NCI-H1105 (cell line): Measurements from ENCODE around the gene EPB41L3.

ENCODE experiments used
- DNase-seq: peaks from one replicate; lab custom pipeline; 2025; lab: John Stamatoyannopoulos, UW

EPB41L3 gene

DNA sequence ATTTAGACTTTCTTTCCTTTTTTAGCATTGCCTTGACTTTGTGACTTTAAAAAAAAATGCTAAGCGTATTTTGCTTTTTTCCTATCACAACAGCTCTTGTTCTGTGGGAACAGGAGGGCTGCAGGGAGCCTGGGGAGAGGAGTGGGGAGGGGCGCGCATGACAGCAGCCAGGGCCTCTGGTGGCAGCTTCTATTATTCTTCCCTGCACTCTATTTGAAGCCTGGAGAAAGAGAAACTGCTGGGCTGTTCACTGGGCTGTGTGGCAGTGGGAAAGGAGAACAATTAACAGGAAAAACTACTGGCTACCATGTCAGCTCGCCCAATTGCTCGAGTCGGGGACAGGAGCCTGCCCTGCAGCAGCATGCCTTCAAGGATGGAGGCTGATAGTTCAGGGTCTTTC lies 129.3 kb downstream of the EPB41L3 start:
- no peak for DNase-seq

DNA sequence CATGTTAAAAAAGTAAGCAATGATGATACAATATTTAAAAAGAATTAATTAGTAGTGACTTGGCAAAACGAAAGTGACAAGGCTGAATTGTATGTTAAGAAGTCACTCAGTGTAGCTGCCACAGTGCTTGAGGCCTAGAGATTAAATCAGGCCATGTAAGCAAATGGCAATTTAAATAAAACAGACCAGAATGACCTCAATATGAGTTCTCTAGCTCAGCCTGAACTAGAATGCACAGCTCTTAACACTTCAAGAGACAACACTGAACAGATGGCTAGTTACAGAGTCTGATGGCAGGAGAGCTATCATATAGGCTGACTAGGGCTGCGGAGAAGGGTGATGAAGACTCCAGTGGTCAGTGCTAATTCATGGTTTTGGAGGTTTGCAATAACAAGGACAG lies 130.3 kb downstream of the EPB41L3 start:
- no peak for DNase-seq

- no peak for DNase-seq
Measured at GRCh38 chr18:5410582-5410981, 133.2 kb downstream of the EPB41L3 start.

DNA sequence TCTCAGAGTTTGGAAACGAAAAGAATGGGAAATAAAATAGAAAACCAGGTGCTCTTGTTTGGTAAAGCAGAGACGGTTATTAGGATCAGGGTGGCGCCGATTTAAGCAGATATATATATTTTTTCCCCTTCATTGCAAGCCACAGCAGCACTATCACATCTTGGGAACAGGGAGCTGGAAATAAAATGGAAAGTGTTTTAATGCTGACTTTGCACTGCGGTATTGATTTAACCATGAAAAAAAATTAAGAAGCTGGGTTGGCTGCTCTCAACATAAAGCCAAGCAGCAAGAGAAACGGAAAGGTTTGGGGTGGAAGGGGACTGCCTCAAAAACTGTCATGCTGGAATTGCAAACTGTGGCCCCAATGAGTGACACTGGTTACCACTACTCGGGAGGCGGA lies 145.5 kb downstream of the EPB41L3 start:
- no peak for DNase-seq

GRCh38 chr18:5397102-5397501 lies 146.7 kb downstream of the EPB41L3 start:
- no peak for DNase-seq

GRCh38 chr18:5395860-5396448 lies 147.8 kb downstream of the EPB41L3 start:
- no peak for DNase-seq

DNA sequence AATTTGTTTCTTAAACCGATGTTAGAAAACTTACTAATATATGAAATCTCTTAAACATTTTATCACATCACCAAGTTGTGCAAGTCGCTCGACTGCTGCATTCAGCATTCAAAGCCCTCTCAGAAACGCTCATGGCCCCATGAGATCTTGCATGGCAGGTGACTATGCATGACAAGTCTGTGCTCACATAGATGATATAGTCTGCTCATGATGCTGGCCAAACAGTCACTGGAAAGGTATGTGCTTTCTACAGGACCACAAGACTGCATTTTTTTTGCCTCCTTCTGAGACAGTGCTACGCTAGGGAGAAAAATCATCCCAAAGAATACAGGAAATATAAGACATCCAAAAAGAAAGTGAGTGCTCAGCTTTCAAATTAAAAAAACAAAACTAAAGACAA lies 150.0 kb downstream of the EPB41L3 start:
- DNase-seq, result no peak

- no peak for DNase-seq
Measured at GRCh38 chr18:5391409-5391808, 152.4 kb downstream of the EPB41L3 start.

DNA sequence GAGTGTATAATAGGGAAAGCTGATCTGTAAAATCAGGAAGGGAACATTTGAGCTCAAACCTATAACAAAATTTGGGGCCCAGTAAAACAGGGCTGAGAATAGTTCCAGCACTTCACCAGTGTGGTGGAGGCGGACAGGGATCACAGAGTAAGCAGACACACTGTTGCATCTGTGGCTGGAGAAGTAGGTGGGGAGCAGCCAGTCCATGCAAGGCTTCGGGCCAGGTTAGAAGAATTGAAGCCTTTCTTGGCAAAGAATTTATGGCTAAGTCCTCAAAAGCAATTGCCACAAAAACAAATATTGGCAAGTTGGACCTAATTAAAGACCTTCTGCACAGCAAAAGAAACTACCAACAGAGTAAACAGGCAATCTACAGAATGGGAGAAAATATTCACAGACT lies 154.4 kb downstream of the EPB41L3 start:
- DNase-seq, result no peak

GRCh38 chr18:5388896-5389295 lies 154.9 kb downstream of the EPB41L3 start:
- DNase-seq, result no peak

- DNase-seq, result no peak
Measured at GRCh38 chr18:5380586-5380985, 163.2 kb downstream of the EPB41L3 start.

- DNase-seq, result no peak
Measured at GRCh38 chr18:5376986-5377385, 166.8 kb downstream of the EPB41L3 start.

DNA sequence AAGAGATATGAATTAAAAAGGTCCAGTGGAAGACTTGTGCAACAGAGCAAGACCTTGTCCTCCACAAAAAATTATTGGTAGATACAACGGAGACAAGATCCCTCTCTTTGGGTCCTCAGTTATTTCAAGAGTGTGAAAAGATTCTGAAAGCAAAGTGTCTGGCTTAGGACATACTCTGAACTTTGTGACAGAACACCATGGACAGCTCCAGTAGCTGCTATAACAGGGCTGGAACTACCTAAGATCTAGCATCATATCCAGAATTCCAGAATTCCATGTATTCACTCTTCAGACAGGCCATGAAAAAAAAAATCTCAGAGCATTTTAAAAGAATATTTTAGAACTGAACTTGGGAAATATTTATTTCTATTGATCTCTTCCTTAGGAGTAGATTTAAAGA lies 173.5 kb downstream of the EPB41L3 start:
- DNase-seq, result no peak

GRCh38 chr18:5369513-5369912 lies 174.3 kb downstream of the EPB41L3 start:
- no peak for DNase-seq

DNA sequence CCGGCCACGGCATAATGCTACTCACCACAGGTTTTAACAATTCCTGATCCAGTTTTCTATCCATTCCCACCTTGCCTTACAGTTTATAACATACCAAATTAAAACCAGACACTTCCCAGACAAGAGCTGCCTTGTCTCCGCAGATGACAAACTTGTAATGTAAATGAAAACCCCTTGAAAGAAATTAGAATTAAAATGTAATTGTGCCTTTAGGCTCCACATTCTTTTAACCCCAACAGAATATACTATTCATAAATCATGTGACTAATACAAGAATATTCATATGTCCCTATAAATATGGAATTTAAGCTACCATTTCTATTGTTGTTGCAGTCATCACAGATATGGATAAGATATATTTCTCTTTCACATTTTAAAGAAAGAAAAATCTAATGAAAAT lies 178.4 kb downstream of the EPB41L3 start:
- no peak for DNase-seq

DNA sequence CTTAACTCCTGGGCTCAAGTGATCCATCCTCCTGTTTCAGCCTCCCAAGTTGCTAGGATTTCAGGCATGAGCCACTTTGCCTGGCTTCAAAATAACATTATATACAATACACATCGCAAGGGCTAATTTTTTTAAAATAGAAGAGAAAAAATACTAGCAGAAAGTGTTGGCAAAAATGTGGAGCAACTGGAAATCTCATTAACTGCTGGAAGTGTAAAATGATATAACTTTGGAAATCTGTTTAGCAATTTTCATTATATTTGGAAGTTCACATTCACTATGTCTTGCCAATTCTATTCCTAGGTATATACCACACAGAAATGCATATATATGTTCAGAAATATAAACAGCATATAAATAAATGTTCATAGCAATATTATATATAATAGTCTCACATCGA lies 193.2 kb downstream of the EPB41L3 start:
- DNase-seq, result no peak
